Measurements from ENCODE around the gene LSM14A.
"Not testable (repeated sequence)": the region's sequence is repeated elsewhere in the genome, so short reads cannot be mapped to it uniquely, and the experiment has no call there.

GRCh38 chr19:34175173-34175572, 2.9 kb downstream of the LSM14A start:
- TF ChIP-seq MAX (IDR thresholded peaks at IDR 0.05; ENCODE audit: low read depth, low read length); POLR2A (IDR thresholded peaks at IDR 0.05; ENCODE audit: extremely low read depth, insufficient read length); MYC (IDR thresholded peaks at IDR 0.05; ENCODE audit: low read depth, low read length): not testable (repeated sequence)
- TF ChIP-seq, protein P1, sequence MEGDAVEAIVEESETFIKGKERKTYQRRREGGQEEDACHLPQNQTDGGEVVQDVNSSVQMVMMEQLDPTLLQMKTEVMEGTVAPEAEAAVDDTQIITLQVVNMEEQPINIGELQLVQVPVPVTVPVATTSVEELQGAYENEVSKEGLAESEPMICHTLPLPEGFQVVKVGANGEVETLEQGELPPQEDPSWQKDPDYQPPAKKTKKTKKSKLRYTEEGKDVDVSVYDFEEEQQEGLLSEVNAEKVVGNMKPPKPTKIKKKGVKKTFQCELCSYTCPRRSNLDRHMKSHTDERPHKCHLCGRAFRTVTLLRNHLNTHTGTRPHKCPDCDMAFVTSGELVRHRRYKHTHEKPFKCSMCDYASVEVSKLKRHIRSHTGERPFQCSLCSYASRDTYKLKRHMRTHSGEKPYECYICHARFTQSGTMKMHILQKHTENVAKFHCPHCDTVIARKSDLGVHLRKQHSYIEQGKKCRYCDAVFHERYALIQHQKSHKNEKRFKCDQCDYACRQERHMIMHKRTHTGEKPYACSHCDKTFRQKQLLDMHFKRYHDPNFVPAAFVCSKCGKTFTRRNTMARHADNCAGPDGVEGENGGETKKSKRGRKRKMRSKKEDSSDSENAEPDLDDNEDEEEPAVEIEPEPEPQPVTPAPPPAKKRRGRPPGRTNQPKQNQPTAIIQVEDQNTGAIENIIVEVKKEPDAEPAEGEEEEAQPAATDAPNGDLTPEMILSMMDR (IDR thresholded peaks at IDR 0.05; ENCODE audit: low read depth, low read length), result not testable (repeated sequence)

All from NB4 (cell line).